Body of pancreas (tissue), 4 donors: ENCODE measurements around the gene PCDHGC3.

ENCODE experiments used
- POLR2A ChIP-seq, 3 donors: fragments of 450-650 bp; IDR thresholded peaks; one replicate each; pipeline ENCODE4 v1.6.1; 2016; ENCODE audit warnings: antibody characterized with exemption in 3 of 3, mild to moderate bottlenecking in 2 of 3
- TF ChIP-seq, protein P1 (sequence below), 7 experiments: fragments of 450-650 bp in 4 of 7; fragments of 200-600 bp in 3 of 7; sonication (generic) in 3 of 7; IDR thresholded peaks; one replicate each; pipeline ENCODE4 v1.5.1; 2016 to 2019; ENCODE audit warnings: antibody characterized with exemption in 7 of 7

DNA sequence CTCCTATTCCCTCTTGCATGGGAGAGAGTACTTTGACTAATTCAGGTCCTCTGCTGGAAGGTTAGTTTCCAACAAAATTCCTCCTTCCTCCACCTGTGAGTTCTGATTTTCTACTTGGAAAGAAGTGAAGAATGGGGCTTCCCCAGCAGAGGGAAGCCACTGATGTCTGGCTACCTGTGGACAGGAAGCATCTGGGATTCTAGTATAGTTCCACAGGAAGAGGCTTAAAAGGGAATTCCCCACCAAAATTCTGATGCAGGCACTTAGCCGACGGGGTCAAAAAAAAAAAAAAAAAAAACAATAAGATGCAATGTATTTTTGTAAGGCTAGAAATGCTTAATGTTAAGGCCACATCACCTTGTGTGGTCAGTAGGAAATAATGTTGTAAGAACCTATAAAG is 46.5 kb downstream of the PCDHGC3 start:
- TF ChIP-seq, protein P1, sequence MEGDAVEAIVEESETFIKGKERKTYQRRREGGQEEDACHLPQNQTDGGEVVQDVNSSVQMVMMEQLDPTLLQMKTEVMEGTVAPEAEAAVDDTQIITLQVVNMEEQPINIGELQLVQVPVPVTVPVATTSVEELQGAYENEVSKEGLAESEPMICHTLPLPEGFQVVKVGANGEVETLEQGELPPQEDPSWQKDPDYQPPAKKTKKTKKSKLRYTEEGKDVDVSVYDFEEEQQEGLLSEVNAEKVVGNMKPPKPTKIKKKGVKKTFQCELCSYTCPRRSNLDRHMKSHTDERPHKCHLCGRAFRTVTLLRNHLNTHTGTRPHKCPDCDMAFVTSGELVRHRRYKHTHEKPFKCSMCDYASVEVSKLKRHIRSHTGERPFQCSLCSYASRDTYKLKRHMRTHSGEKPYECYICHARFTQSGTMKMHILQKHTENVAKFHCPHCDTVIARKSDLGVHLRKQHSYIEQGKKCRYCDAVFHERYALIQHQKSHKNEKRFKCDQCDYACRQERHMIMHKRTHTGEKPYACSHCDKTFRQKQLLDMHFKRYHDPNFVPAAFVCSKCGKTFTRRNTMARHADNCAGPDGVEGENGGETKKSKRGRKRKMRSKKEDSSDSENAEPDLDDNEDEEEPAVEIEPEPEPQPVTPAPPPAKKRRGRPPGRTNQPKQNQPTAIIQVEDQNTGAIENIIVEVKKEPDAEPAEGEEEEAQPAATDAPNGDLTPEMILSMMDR (IDR thresholded peaks at IDR 0.05) = no peak
- no peak for TF ChIP-seq POLR2A (IDR thresholded peaks at IDR 0.05)
